ENCODE measurements around the gene NOC3L. TPM values are rescaled to one million over a fixed set of nuclear protein-coding genes. Genes with fewer than 3 reads are reported as not detected.
A peak's percentile ranks its signal among the peaks of the same experiment; 100 is the strongest.

The NOC3L gene
- total and polyA plus RNA-seq, 2 of the 4 experiments (the other 2 are of a cell fraction): 11.9 to 26.5 TPM

- intact Hi-C loops (cut with micrococcal nuclease): loop anchor here (1.0 to 2.0 kb wide), 3 partner anchors 40 to 446 kb away; partner anchors contain the start of gene TBC1D12
- CTCF ChIA-PET: interaction anchor here (0.6 to 1.4 kb wide), 5 partner anchors 78 to 1764 kb away, joined by 3 to 4 read pairs (median 3); no protein-coding TSS in a partner anchor
Measured at GRCh38 chr10:94363251-94363565, 469 bp upstream of the NOC3L start.

More at GRCh38 chr10:94363251-94363565, 469 bp upstream of the NOC3L start:
- H2BK20ac ChIP-seq (ENCODE audit: low read depth, low read length): no peak overlapping the region
- H2AFZ ChIP-seq (replicated peaks; ENCODE audit: low read length, poor library complexity): peak overlapping the region; percentile 92
- H3K56ac ChIP-seq (ENCODE audit: extremely low read depth, insufficient read depth, low read length): peak overlapping the region; percentile 56; the same call in 1 of the 2 replicates
- no peak overlapping the region; the same call in 1 of the 2 replicates for H3K23ac ChIP-seq (ENCODE audit: low read depth, low read length)
- H3K18ac ChIP-seq (ENCODE audit: low read depth, low read length): no peak overlapping the region
- 0 out of 2 replicates have a peak overlapping the region, but pooled peaks have one; percentile 14 for H2BK120ac ChIP-seq (ENCODE audit: low read depth, low read length)
- H3K9me3 ChIP-seq (ENCODE audit: control insufficient read depth, insufficient read depth, low read length): no peaks in the 10 kb centered on the region
- H4K91ac ChIP-seq (ENCODE audit: insufficient read depth, low read depth, low read length): peak overlapping the region; percentile 41
- H3K27me3 ChIP-seq (ENCODE audit: control insufficient read depth, insufficient read depth, low read length): no peaks in the 10 kb centered on the region; the same call in 1 of the 2 replicates
- POLR2A ChIA-PET (ENCODE audit: unreplicated experiment): no interaction called here
- H4K8ac ChIP-seq (ENCODE audit: low read depth in 2 of 2, low read length in 2 of 2): peak overlapping the region; percentile 87 to 95
- H3K4ac ChIP-seq (ENCODE audit: low read depth, low read length): 0 out of 2 replicates have a peak overlapping the region, but pooled peaks have one; percentile 28
- TF ChIP-seq SMC3 (IDR thresholded peaks at IDR 0.05; ENCODE audit: low read depth, low read length): no peak
- TF ChIP-seq MAFK (IDR thresholded peaks at IDR 0.05; ENCODE audit: low read depth, low read length): no peak
- TF ChIP-seq RFX5 (IDR thresholded peaks at IDR 0.05; ENCODE audit: low read depth, low read length): no peak
- TF ChIP-seq CTCF (conservative IDR thresholded peaks at IDR 0.05; ENCODE audit: low read depth, low read length): no peak
- TF ChIP-seq RCOR1 (IDR thresholded peaks at IDR 0.05; ENCODE audit: insufficient replicate concordance, low read length): no peak
- no peak for TF ChIP-seq MAZ (IDR thresholded peaks at IDR 0.05; ENCODE audit: borderline replicate concordance, low read depth, low read length)
- in situ Hi-C loops (cut with MboI; ENCODE audit: low sequenced_read_pairs) (no loop called here), dilution Hi-C loops (cut with HindIII; ENCODE audit: low sequenced_read_pairs, unreplicated experiment) (no loop called here)
- no CpG with 5 or more reads among the region's 8 CpGs for WGBS, 2 experiments (ENCODE audit: extremely low coverage in 2 of 2, insufficient read length in 1 of 2)
- ATAC-seq (ENCODE audit: low read depth) (peak; percentile 2; the same call in 1 of the 2 replicates), DNase-seq (no peak)
- peaks cover 10 to 21% of the 10 kb centered on the region in 2 experiments for H3K79me1 ChIP-seq (ENCODE audit: low read depth in 1 of 2, low read length in 2 of 2)
- peaks cover 5% of the 10 kb centered on the region; the same call in 1 of the 2 replicates for H4K20me1 ChIP-seq (ENCODE audit: insufficient read depth, low read length)
- BruUV-seq (replicated peaks): no TSS peak
- H3K9ac ChIP-seq (ENCODE audit: low read depth, low read length): peak overlapping the region; percentile 57
- H3K36me3 ChIP-seq (ENCODE audit: control insufficient read depth, insufficient read depth, low read length): peaks cover 2% of the 10 kb centered on the region; the same call in 1 of the 2 replicates
- H3K4me3 ChIP-seq (ENCODE audit: insufficient read depth, low read depth, low read length): peak overlapping the region; percentile 64
- H3K9me1 ChIP-seq (ENCODE audit: insufficient read depth, low read length): no peaks in the 10 kb centered on the region
- H3K27ac ChIP-seq (ENCODE audit: insufficient read depth, low read length): no peak overlapping the region
- no peak overlapping the region; the same call in 2 of the 3 replicates for H2BK15ac ChIP-seq (ENCODE audit: low read depth, low read length)
- peaks cover 2% of the 10 kb centered on the region for H3K4me1 ChIP-seq (ENCODE audit: control insufficient read depth, insufficient read depth, low read length)
- H2AK9ac ChIP-seq (replicated peaks; ENCODE audit: low read depth, low read length, poor library complexity): no peak overlapping the region
- H3K14ac ChIP-seq (replicated peaks; ENCODE audit: low read depth, low read length): no peak overlapping the region
- no peak overlapping the region for H2AK5ac ChIP-seq (ENCODE audit: low read depth, low read length)
- H3K4me2 ChIP-seq (ENCODE audit: low read depth, low read length): peak overlapping the region; percentile 63
- H4K5ac ChIP-seq (ENCODE audit: low read depth, low read length): peak overlapping the region; percentile 28; the same call in 1 of the 2 replicates
- no peak overlapping the region for H2BK5ac ChIP-seq (ENCODE audit: low read depth, low read length, poor library complexity, severe bottlenecking)
